Stimulated activated CD8-positive, alpha-beta memory T cell treated with anti-CD3 and anti-CD28 coated beads, Interleukin-7, amount 100 ng/mL, for 24 hours (primary cell): ENCODE data around the gene IFI30.

ENCODE experiments used
- DNase-seq: peaks from one replicate; pipeline ENCODE4 v3.0.0-alpha.2; 2020; ENCODE audit warnings: low read depth

Gene IFI30

DNA sequence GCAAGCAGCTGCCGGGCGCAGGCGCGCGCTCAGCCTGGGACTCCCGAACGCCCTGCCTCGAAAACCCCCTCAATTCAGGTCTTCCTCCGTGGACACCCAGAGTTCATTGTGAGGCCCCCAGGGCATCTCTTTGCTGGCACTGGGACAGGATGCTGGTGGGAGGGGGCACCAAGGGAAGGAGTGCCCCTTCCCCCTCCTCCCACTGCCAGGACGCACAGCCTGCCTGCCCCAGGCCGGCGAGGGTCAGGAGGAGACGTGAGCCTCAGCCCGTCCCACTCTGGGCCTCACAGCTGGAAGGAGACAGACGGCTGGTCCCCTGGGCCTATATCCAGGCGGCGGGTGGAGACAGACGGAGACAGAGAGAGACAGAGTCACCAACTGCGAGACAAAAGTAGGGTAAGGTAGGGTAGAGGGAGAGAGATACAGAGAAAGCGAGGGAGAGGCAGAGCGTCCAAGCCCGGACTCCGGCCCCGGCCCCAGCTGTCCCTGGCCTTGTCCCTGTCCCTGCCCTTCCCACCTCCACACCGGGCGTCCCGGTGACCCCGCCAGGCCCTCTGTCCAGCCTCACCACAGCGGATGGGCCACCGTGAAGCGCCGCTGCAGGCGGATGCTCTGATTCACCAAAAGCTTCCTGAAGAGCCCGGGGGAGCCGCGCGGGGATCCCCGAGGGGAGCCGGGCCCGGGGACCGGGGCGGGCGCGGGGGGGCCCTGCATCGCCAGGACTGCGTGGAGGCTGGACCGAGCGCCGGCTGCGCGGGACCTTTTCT is 52.3 kb downstream of the IFI30 start, which contains the start of gene PDE4C:
PDE4C (minus strand) TSS at position 737 of the 767 bp plus-strand sequence; CDS start at position 714, 23 bp downstream.
- no peak for DNase-seq

GRCh38 chr19:18226956-18227780 is 53.6 kb downstream of the IFI30 start:
- no peak for DNase-seq
